Skeletal muscle satellite cell (primary cell): ENCODE results near the gene B4GALNT3. TPM values are rescaled to one million over a fixed set of nuclear protein-coding genes. Genes with fewer than 3 reads are reported as not detected.

Source experiments
- H3K27me3 ChIP-seq: 2 replicates; pipeline ENCODE4 v1.7.0; 2013; ENCODE audit warnings: low read length; ENCODE audit not compliant: control insufficient read depth, insufficient read depth
- H3K36me3 ChIP-seq: 2 replicates; pipeline ENCODE4 v1.7.0; 2013; ENCODE audit warnings: mild to moderate bottlenecking, control low read depth, low read length; ENCODE audit not compliant: insufficient read depth
- H3K4me1 ChIP-seq: 2 replicates; pipeline ENCODE4 v1.7.0; 2013; ENCODE audit warnings: low read length; ENCODE audit not compliant: control insufficient read depth, insufficient read depth
- H3K4me2 ChIP-seq: 2 replicates; pipeline ENCODE4 v1.7.0; 2013; ENCODE audit warnings: mild to moderate bottlenecking, low read length
- H3K4me3 ChIP-seq: 2 replicates; pipeline ENCODE4 v1.7.0; 2013; ENCODE audit warnings: low read length
- H3K9ac ChIP-seq: 2 replicates; pipeline ENCODE4 v1.7.0; 2013; ENCODE audit warnings: mild to moderate bottlenecking, low read depth, low read length, moderate library complexity
- H3K9me3 ChIP-seq: replicated peaks from 2 replicates; pipeline ENCODE4 v1.7.0; 2013; ENCODE audit warnings: mild to moderate bottlenecking, control low read depth, low read length
- small RNA-seq: library from RNA; depleted of rRNA; stranded (forward); fragments of <200 nt; gene quantifications from one replicate; pipeline ENCODE3, GENCODE V24; 2012

Gene B4GALNT3

DNA sequence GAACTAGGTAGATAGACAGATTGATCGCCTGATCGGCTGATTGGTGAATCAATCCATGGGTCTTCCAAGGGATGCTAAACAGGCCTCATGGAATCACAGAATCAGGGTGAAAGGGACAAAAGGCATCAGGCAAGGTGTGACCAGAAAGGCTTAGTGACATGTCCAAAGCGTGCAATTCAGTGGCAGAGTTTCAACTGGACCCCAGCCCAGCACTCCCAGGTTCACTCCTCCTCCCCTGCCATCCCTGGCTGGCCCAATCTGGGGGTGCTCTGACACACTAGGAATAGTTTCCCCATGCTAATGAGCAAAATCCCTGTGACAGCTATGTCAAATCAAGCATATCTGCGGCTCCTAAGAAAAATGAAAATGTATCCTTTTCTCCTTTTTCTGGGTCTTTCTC, 153.1 kb downstream of the B4GALNT3 start:
- Histone ChIP-seq H3K4me1 (peaks cover 10% of the 10 kb centered on the region), H3K4me2 (no peak overlapping the region), H3K36me3 (no peaks in the 10 kb centered on the region)

More for the DNA sequence above, 153.1 kb downstream of the B4GALNT3 start:
- Histone ChIP-seq H3K9me3 (no peaks in the 10 kb centered on the region), H3K27me3 (peaks cover 4% of the 10 kb centered on the region), H3K9ac (no peak overlapping the region), H3K4me3 (no peak overlapping the region)

Small RNA genes lying within 50 kb of the gene (small RNA-seq; reads per million reads assigned to genes)
- not detected for gene RNU7-103P
